Measurements from ENCODE around the gene CYTH1.

Gene CYTH1

DNA sequence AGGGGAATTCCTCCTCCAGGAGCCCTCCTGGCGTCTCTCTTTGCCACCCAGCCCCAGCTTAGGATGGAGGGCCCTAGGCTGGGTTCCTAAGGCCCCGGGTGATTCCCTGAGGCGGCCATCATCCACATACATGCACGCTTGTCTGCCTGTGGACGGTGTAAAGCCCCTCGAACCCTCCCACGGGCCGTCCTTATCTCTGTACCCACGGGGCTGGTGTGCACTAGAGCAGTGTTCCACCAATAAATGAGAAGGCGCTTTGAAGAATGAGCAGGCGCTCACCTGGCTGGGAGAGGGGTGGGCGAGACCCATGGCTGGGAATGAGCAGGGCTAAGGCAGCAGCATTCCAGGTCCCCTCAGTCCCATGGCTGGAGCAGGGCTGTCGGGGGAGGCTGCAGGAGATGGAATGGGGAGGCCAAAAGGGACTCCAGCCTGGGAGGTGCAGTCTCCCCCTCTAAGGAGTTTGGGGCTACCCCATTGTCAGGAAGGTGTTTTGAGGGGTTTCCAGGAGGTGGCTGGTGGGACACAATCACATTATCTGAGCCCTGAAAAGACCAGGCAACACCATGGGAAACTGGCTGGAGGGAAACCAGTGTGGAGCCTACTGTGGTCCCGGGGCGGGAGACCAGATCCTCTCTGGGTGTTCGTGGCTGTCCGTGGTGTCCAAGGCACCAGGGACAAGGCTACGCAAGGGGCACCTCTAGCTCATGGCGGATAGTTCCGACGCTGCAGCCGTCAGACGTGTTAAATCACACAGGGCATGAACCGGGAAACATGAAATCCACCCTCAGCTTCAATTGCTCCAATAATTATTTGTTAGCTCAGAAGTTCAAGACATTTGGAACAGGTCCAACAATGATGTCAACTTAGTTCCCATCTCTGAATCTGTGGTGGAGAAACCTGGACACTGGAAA, 117.3 kb downstream of the CYTH1 start:
- H3K27ac ChIP-seq (ENCODE audit: low read depth, low read length), result no peak overlapping the region

DNA sequence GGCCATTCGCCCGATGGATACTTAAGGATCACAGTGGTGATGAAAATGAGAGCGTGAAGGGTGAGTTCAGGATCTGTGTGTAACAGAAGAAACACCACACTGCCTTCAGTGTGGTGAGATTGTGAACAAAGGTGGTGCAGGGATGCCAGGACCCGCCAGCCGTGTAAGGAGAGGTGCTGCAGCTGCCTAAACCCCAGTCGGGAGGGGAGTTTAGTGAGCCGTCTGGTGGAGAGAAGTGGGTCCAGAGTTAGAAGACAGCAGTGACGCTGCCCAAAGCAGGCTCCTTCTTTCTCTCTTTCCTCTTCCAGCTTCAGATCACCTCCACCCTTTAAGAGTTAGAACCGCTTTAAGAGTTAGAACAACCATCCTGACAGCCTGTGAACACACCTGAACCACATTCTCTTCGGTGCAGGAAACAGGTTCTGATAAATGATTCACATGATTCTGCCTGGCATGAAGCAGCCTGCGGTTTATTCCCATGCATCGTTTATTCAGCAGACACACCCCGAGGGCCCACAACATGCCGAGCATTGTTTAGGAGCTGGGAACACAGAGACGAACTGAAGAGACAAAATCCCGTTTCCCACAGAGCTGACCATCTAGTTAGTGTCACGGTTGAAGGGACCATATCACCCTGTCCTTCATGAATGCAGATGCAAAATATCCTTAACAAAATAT, 120.8 kb downstream of the CYTH1 start:
- H3K4me3 ChIP-seq (ENCODE audit: low read length), result no peak overlapping the region
- no peaks in the 10 kb centered on the region for H3K9me3 ChIP-seq (ENCODE audit: insufficient read depth, low read depth, low read length)
- H3K9ac ChIP-seq (ENCODE audit: low read depth, low read length), result no peak overlapping the region
- no peaks in the 10 kb centered on the region for H3K4me1 ChIP-seq (ENCODE audit: insufficient read depth, low read length)
- no peak overlapping the region for H3K27ac ChIP-seq (ENCODE audit: low read depth, low read length)
- 90% methylated on average over 17 of the region's 17 CpGs for WGBS
- H3K36me3 ChIP-seq (ENCODE audit: insufficient read depth, low read length), result no peaks in the 10 kb centered on the region
- no peaks in the 10 kb centered on the region for H3K27me3 ChIP-seq (ENCODE audit: insufficient read depth, low read length)

More for the DNA sequence above, 117.3 kb downstream of the CYTH1 start:
- Histone ChIP-seq H3K36me3 (ENCODE audit: insufficient read depth, low read length) (no peaks in the 10 kb centered on the region), H3K9ac (ENCODE audit: low read depth, low read length) (no peak overlapping the region), H3K4me3 (ENCODE audit: low read length) (no peak overlapping the region), H3K4me1 (ENCODE audit: insufficient read depth, low read length) (no peaks in the 10 kb centered on the region), H3K9me3 (ENCODE audit: insufficient read depth, low read depth, low read length) (no peaks in the 10 kb centered on the region), H3K27me3 (ENCODE audit: insufficient read depth, low read length) (no peaks in the 10 kb centered on the region)
- WGBS, result 94% methylated on average over 24 of the region's 24 CpGs

DNA sequence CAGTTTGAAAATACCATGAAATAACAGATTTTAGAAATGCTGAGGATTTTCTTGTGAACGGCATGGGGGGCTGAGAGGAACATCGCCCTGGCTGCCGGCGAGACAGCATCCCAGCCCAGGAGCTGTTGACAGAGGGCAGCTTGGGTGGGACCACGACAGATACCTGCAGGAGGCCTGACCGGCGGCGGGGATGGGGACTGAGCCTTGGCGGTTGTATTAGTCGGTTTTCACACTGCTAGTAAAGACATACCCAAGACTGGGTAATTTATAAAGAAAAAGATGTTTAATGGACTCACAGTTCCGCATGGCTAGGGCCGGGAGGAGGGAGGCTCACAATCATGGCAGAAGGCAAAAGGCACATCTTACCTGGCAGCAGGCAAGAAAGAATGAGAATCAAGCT, 122.5 kb downstream of the CYTH1 start:
- Histone ChIP-seq H3K27me3 (ENCODE audit: insufficient read depth, low read length) (no peaks in the 10 kb centered on the region), H3K4me3 (ENCODE audit: low read length) (no peak overlapping the region), H3K9ac (ENCODE audit: low read depth, low read length) (no peak overlapping the region), H3K9me3 (ENCODE audit: insufficient read depth, low read depth, low read length) (no peaks in the 10 kb centered on the region), H3K27ac (ENCODE audit: low read depth, low read length) (no peak overlapping the region), H3K36me3 (ENCODE audit: insufficient read depth, low read length) (no peaks in the 10 kb centered on the region), H3K4me1 (ENCODE audit: insufficient read depth, low read length) (no peaks in the 10 kb centered on the region)
- WGBS, result 95% methylated on average over 12 of the region's 12 CpGs

DNA sequence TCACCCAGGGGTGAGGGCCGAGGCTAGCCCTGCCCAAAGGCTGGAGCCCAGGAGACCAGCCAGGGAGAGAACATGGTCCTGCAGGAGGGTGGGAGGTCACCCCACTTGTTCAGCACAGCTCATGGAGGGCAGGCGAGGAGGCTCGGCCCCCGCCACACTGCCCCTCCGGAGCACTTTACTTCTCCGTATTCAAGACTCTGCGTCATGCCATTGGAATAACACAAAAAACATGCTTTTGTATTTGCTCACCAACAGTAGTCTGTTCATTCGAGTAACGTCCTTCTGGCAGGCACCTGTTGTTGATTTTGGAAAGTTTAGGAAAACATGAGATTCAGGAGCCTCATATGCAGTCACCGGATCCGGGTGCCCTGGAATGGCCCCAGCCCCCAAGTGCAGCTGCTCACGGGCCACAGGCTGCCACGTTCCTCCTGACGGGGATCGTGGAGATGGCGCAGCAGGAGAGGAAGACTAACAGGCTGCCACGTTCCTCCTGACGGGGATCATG, 123.7 kb downstream of the CYTH1 start:
- H3K36me3 ChIP-seq (ENCODE audit: insufficient read depth, low read length), result no peaks in the 10 kb centered on the region
- H3K9ac ChIP-seq (ENCODE audit: low read depth, low read length), result no peak overlapping the region
- H3K9me3 ChIP-seq (ENCODE audit: insufficient read depth, low read depth, low read length), result no peaks in the 10 kb centered on the region
- H3K4me1 ChIP-seq (ENCODE audit: insufficient read depth, low read length), result no peaks in the 10 kb centered on the region
- no peak overlapping the region for H3K4me3 ChIP-seq (ENCODE audit: low read length)
- H3K27ac ChIP-seq (ENCODE audit: low read depth, low read length), result no peak overlapping the region
- H3K27me3 ChIP-seq (ENCODE audit: insufficient read depth, low read length), result no peaks in the 10 kb centered on the region
- WGBS, result 95% methylated on average over 18 of the region's 18 CpGs

DNA sequence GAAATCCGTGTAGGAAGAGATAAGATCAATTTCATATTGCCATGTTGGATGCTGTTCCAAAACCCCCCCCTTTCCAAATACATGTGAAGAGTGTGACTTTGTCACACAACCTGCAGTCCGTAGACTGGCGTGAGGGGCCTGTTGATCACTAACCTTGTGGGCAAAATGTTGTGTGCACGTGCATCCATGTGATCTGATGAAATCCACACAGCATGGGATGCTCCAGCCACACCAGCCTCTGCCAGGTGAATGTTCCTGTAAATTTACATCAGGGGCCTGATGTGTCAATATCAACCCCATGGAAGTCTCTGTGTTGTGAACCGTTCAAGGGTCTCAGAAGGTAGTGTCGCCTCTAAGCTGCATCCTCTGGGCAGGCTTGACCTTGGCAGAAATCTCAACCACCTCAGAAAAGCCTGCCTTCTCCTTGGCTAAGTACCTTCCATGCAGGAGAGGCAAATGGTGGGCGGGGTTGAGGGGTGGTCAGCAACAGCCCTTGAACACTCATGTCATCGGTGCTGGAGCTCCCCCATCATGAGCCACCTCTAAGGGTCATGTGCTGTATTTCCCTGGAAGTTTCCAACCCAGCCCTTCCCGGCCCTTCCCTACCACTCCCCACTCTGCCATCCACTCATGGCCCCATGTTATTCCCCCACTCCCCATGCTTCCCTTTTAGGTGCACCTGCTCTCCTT, 126.7 kb downstream of the CYTH1 start:
- Histone ChIP-seq H3K27ac (ENCODE audit: low read depth, low read length) (no peak overlapping the region), H3K36me3 (ENCODE audit: insufficient read depth, low read length) (no peaks in the 10 kb centered on the region), H3K9ac (ENCODE audit: low read depth, low read length) (no peak overlapping the region), H3K27me3 (ENCODE audit: insufficient read depth, low read length) (no peaks in the 10 kb centered on the region), H3K4me3 (ENCODE audit: low read length) (no peak overlapping the region), H3K4me1 (ENCODE audit: insufficient read depth, low read length) (no peaks in the 10 kb centered on the region), H3K9me3 (ENCODE audit: insufficient read depth, low read depth, low read length) (no peaks in the 10 kb centered on the region)
- WGBS, result 95% methylated on average over 9 of the region's 9 CpGs

DNA sequence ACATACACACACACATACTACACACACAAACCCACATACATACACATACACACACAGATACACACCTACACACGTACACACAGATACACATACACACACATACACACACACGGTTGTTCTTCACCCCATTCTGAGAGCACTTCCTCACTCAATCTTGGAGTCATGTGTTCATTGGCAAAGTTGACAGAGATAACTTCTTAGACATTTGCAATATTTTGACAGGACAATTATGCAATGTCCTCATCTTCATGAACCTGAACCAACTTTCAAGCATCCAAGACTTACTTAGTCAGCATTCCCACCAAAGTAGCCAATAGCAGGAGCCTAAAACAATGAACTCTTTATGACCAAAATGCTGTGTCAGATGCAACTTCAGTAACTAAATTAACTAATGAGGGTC, 127.7 kb downstream of the CYTH1 start:
- no peak overlapping the region for H3K4me3 ChIP-seq (ENCODE audit: low read length)
- no peak overlapping the region for H3K9ac ChIP-seq (ENCODE audit: low read depth, low read length)
- no peak overlapping the region for H3K27ac ChIP-seq (ENCODE audit: low read depth, low read length)
- 90% methylated on average over 2 of the region's 2 CpGs for WGBS
- no peaks in the 10 kb centered on the region for H3K9me3 ChIP-seq (ENCODE audit: insufficient read depth, low read depth, low read length)
- H3K36me3 ChIP-seq (ENCODE audit: insufficient read depth, low read length), result no peaks in the 10 kb centered on the region
- H3K4me1 ChIP-seq (ENCODE audit: insufficient read depth, low read length), result no peaks in the 10 kb centered on the region
- no peaks in the 10 kb centered on the region for H3K27me3 ChIP-seq (ENCODE audit: insufficient read depth, low read length)

DNA sequence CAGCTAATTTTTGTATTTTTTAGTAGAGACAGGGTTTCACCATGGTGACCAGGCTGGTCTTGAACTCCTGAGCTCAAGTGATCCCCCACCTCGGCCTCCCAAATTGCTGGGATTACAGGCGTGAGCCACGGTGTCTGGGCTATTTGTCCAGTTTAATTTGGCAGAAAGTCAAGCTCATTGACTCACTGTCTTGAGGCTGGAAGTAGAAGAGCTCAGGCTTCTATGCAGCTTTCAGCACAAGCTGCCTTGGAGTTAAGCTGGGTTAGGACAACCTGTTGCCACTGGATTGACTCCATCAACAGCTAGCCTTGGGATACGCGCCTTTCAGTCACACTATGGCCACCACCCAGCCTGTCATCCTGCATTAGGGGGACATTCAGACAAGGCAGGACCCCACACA, 128.7 kb downstream of the CYTH1 start:
- Histone ChIP-seq H3K36me3 (ENCODE audit: insufficient read depth, low read length) (no peaks in the 10 kb centered on the region), H3K4me1 (ENCODE audit: insufficient read depth, low read length) (no peaks in the 10 kb centered on the region), H3K4me3 (ENCODE audit: low read length) (no peak overlapping the region), H3K27ac (ENCODE audit: low read depth, low read length) (no peak overlapping the region), H3K9ac (ENCODE audit: low read depth, low read length) (no peak overlapping the region), H3K27me3 (ENCODE audit: insufficient read depth, low read length) (no peaks in the 10 kb centered on the region), H3K9me3 (ENCODE audit: insufficient read depth, low read depth, low read length) (no peaks in the 10 kb centered on the region)
- WGBS, result 97% methylated on average over 5 of the region's 5 CpGs

DNA sequence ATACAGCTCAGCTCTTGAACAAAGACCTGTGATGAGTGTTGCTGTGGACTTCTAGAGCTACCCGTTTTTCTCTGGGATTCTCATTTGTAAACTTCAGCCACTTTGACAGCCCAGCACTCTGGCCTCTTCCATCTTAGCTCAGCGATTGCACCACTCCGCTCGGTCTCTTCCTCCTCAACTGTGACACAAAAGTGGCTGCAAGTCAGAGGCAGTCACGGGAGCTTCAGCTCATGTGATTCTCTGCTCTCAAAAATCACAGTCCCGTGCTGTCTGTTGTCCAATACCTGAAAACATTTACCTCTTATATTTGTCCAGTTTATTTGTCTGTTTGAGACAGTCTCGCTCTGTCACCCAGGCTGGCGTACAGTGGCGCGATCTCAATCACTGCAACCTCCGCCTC, 129.2 kb downstream of the CYTH1 start:
- Histone ChIP-seq H3K4me3 (ENCODE audit: low read length) (no peak overlapping the region), H3K4me1 (ENCODE audit: insufficient read depth, low read length) (no peaks in the 10 kb centered on the region), H3K36me3 (ENCODE audit: insufficient read depth, low read length) (no peaks in the 10 kb centered on the region), H3K9me3 (ENCODE audit: insufficient read depth, low read depth, low read length) (no peaks in the 10 kb centered on the region), H3K27ac (ENCODE audit: low read depth, low read length) (no peak overlapping the region), H3K9ac (ENCODE audit: low read depth, low read length) (no peak overlapping the region), H3K27me3 (ENCODE audit: insufficient read depth, low read length) (no peaks in the 10 kb centered on the region)
- WGBS, result 77% methylated on average over 11 of the region's 11 CpGs

DNA sequence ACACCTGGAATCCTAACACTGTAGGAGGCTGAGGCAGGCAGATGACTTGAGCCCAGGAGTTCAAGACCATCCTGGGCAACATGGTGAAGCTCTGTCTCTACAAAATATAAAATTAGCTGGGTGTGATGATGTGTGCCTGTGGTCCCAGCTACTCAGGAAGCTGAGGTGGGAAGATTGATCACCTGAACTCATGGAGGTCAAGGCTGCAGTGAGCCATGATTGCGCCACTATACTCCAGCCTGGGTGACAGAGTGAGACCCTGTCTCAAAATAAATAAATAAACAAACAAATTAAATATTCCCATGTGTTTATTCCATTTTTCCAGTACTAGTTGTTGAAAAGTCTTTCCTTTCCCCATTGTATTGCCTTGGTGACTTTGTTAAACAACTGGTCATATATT, 130.0 kb downstream of the CYTH1 start:
- 92% methylated on average over 1 of the region's 1 CpG for WGBS

DNA sequence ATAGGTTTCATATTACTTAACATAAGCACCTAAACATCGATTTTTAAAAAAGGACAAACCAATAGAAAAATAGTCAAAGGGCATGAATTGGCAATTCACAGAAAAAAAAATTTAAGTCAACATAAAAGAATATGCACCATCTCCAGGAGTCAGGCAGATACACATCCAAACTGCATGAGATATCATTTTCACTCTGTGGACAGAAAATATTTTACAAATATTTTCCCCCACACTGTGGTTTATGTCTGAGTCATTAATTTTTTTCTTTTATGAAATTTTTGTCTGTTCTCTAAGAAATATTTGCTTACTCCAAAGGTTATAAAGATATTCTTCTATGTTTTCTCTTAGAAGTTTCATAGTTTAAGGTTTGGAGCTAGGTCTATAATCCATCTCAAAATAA, 130.5 kb downstream of the CYTH1 start:
- no peaks in the 10 kb centered on the region for H3K9me3 ChIP-seq (ENCODE audit: insufficient read depth, low read depth, low read length)
- H3K27me3 ChIP-seq (ENCODE audit: insufficient read depth, low read length), result no peaks in the 10 kb centered on the region
- no peaks in the 10 kb centered on the region for H3K4me1 ChIP-seq (ENCODE audit: insufficient read depth, low read length)
- H3K4me3 ChIP-seq (ENCODE audit: low read length), result no peak overlapping the region
- H3K27ac ChIP-seq (ENCODE audit: low read depth, low read length), result no peak overlapping the region
- 100% methylated on average over 1 of the region's 1 CpG for WGBS
- H3K9ac ChIP-seq (ENCODE audit: low read depth, low read length), result no peak overlapping the region
- H3K36me3 ChIP-seq (ENCODE audit: insufficient read depth, low read length), result no peaks in the 10 kb centered on the region

More for the DNA sequence above, 130.0 kb downstream of the CYTH1 start:
- H3K9ac ChIP-seq (ENCODE audit: low read depth, low read length), result no peak overlapping the region
- no peak overlapping the region for H3K4me3 ChIP-seq (ENCODE audit: low read length)
- no peaks in the 10 kb centered on the region for H3K4me1 ChIP-seq (ENCODE audit: insufficient read depth, low read length)
- H3K27me3 ChIP-seq (ENCODE audit: insufficient read depth, low read length), result no peaks in the 10 kb centered on the region
- H3K9me3 ChIP-seq (ENCODE audit: insufficient read depth, low read depth, low read length), result no peaks in the 10 kb centered on the region
- no peaks in the 10 kb centered on the region for H3K36me3 ChIP-seq (ENCODE audit: insufficient read depth, low read length)
- H3K27ac ChIP-seq (ENCODE audit: low read depth, low read length), result no peak overlapping the region

All from HUES64 (cell line).